ENCODE results near the gene FLYWCH1. TPM values are rescaled to one million over a fixed set of nuclear protein-coding genes. Genes with fewer than 3 reads are reported as not detected.

FLYWCH1 gene
- total and polyA plus RNA-seq, 2 of the 8 experiments (the other 6 are each of a cell fraction or from before 2014, with no cell fraction given), result 12.4 to 23.5 TPM

GRCh38 chr16:2867661-2867986 lies 44.1 kb upstream of the FLYWCH1 start:
- H2BK5ac ChIP-seq (ENCODE audit: low read depth, low read length), result peak overlapping the region; percentile 85
- H3K56ac ChIP-seq (replicated peaks; ENCODE audit: insufficient read length, low read depth, low read length), result no peak overlapping the region
- no peaks in the 10 kb centered on the region; a peak in 1 of 8 replicates for H3K36me3 ChIP-seq (ENCODE audit: control insufficient read depth in 2 of 4, insufficient read depth in 4 of 4, low read length in 3 of 4)
- no peaks in the 10 kb centered on the region for H3K4me1 ChIP-seq (replicated peaks in 1 of 4; ENCODE audit: control insufficient read depth in 3 of 4, insufficient read depth in 4 of 4, low read length in 3 of 4)
- ChIA-PET POLR2A (ENCODE audit: partially characterized antibody) (interaction anchor here (0.6 to 1.8 kb wide), 14 partner anchors 9 to 151 kb away, joined by 3 to 8 read pairs (median 4); partner anchors contain the start of genes CLDN6, ELOB and FLYWCH1), CTCF (ENCODE audit: partially characterized antibody) (interaction anchor here (0.7 to 6.5 kb wide), 27 partner anchors 9 to 169 kb away, joined by 3 to 90 read pairs (median 5); partner anchors contain the start of genes FLYWCH2, PRSS33 and PRSS41)
- H2BK12ac ChIP-seq (ENCODE audit: low read depth, low read length), result no peak overlapping the region
- H4K5ac ChIP-seq (ENCODE audit: insufficient read length, low read depth, low read length), result peak overlapping the region; percentile 14
- H2AFZ ChIP-seq (ENCODE audit: low read length), result peak overlapping the region; percentile 100
- no peak overlapping the region for H3K23ac ChIP-seq (ENCODE audit: insufficient read length)
- no peak overlapping the region for H2BK120ac ChIP-seq (replicated peaks; ENCODE audit: low read depth, low read length)
- WGBS, 2 experiments (ENCODE audit: extremely low coverage in 1 of 2, insufficient coverage in 1 of 2, insufficient read length in 1 of 2, insufficient replicate concordance in 2 of 2, low coverage in 1 of 2, low lambda C conversion rate in 2 of 2, missing lambda C conversion rate in 1 of 2), result 66% methylated on average over 8 of the region's 8 CpGs; no CpG with 5 or more reads in 1 of the 2 experiments
- peak overlapping the region; percentile 71 to 84 for H3K4me2 ChIP-seq (ENCODE audit: insufficient read depth in 1 of 2, low read depth in 2 of 2, low read length in 2 of 2)
- FAIRE-seq, result no peak
- H2BK20ac ChIP-seq (ENCODE audit: low read length), result no peak overlapping the region
- H4K8ac ChIP-seq (ENCODE audit: extremely low read depth, insufficient read depth, low read length), result no peak overlapping the region
- H3K9me3 ChIP-seq (ENCODE audit: insufficient read depth in 2 of 2, low read depth in 1 of 2, low read length in 1 of 2), result no peaks in the 10 kb centered on the region
- no peaks in the 10 kb centered on the region for H3K79me2 ChIP-seq (ENCODE audit: control insufficient read depth in 1 of 2, insufficient read depth in 2 of 2, low read length in 2 of 2)
- peak overlapping the region; percentile 18 for H4K91ac ChIP-seq (replicated peaks; ENCODE audit: insufficient read length, low read length)
- H3K27ac ChIP-seq (ENCODE audit: low read depth, low read length), result peak overlapping the region; percentile 31; the same call in 1 of the 2 replicates
- H3K4ac ChIP-seq (replicated peaks; ENCODE audit: insufficient read length, low read depth, low read length), result no peak overlapping the region
- H3K14ac ChIP-seq (ENCODE audit: insufficient read length), result no peak overlapping the region
- H3K23me2 ChIP-seq (ENCODE audit: low read depth, low read length), result peaks cover 2% of the 10 kb centered on the region; the same call in 1 of the 2 replicates
- no peak for DNase-seq (ENCODE audit: low read depth in 1 of 2, low spot score in 2 of 2)
- H3K27me3 ChIP-seq (replicated peaks in 1 of 4; ENCODE audit: control insufficient read depth in 3 of 4, extremely low read depth in 1 of 4, insufficient read depth in 3 of 4, low read length in 3 of 4), result peaks cover 7 to 40% (median 32%) of the 10 kb centered on the region in 4 experiments
- H3K79me1 ChIP-seq (ENCODE audit: low read depth, low read length), result no peaks in the 10 kb centered on the region
- no peaks in the 10 kb centered on the region for H4K20me1 ChIP-seq (replicated peaks in 1 of 2; ENCODE audit: control insufficient read depth in 1 of 2, insufficient read depth in 2 of 2, low read length in 2 of 2)
- H3K9ac ChIP-seq (replicated peaks in 1 of 4; ENCODE audit: extremely low read depth in 1 of 4, low read depth in 3 of 4, low read length in 3 of 4), result peak overlapping the region in 1 of 4 experiments; percentile 29; a peak in 2 of 7 replicates
- H3K4me3 ChIP-seq (ENCODE audit: extremely low read depth in 1 of 4, insufficient read depth in 2 of 4, low read depth in 3 of 4, low read length in 4 of 4), result peak overlapping the region in 3 of 4 experiments; percentile 29 to 61 (median 53); a peak in 7 of 8 replicates
- H2AK5ac ChIP-seq (ENCODE audit: low read depth, low read length), result no peak overlapping the region
- no peak overlapping the region for H2BK15ac ChIP-seq (ENCODE audit: low read length)
- peak overlapping the region; percentile 97; the same call in 1 of the 2 replicates for H3K18ac ChIP-seq (ENCODE audit: extremely low read depth, low read length)
- TF ChIP-seq E2F6 (IDR thresholded peaks at IDR 0.05), result no peak
- no peak for TF ChIP-seq SIX5 (IDR thresholded peaks at IDR 0.05; ENCODE audit: low read depth, low read length)

Data from H1 (cell line).